Prostate gland (tissue), 2 donors: ENCODE data around the gene GTF3C2.

ENCODE experiments used
- POLR2A ChIP-seq: fragments of 450-650 bp; IDR thresholded peaks from one replicate; pipeline ENCODE4 v1.6.1; 2016; ENCODE audit warnings: antibody characterized with exemption, mild to moderate bottlenecking
- TF ChIP-seq, protein P1 (sequence below), 4 experiments: fragments of 200-600 bp in 2 of 4; fragments of 450-650 bp in 2 of 4; sonication (generic) in 2 of 4; IDR thresholded peaks; 1 replicate in 3 of 4; 2 replicates in 1 of 4; pipeline ENCODE4 v1.5.1; 2016 to 2019; ENCODE audit warnings: antibody characterized with exemption in 4 of 4, mild to moderate bottlenecking in 2 of 4, moderate library complexity in 2 of 4

DNA sequence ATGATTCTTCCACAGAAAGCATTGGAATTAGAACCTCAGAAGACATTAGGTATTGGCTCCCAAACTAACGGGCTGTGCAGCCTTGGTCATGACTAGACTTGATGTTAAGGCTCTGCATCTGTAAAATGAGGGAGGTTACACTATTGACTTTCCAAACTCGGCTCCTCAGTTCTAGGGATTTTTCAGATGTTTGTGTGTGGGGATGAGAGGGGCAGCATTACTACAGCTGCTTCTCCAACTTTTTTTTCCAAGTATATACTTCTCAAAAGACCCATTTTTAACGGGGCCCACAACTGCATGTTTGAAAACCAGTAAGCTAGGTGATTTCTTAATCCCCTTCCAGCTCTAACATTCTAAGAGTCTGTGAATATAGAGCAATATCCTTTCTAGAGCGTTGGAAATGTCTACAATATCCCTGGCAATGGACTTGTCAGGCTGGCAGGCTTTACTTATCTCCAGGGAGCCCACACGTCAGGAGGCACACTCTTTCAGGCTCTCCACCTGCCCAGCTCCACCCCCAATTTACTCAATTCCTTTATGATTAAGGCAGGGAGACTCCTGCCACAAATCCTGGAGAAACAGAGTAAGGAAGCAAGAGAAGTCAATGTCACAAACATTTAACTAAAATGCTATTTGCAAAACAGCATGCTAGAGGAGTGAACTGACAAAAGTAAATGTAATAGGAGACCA lies 32.8 kb downstream of the GTF3C2 start:
- TF ChIP-seq, protein P1, sequence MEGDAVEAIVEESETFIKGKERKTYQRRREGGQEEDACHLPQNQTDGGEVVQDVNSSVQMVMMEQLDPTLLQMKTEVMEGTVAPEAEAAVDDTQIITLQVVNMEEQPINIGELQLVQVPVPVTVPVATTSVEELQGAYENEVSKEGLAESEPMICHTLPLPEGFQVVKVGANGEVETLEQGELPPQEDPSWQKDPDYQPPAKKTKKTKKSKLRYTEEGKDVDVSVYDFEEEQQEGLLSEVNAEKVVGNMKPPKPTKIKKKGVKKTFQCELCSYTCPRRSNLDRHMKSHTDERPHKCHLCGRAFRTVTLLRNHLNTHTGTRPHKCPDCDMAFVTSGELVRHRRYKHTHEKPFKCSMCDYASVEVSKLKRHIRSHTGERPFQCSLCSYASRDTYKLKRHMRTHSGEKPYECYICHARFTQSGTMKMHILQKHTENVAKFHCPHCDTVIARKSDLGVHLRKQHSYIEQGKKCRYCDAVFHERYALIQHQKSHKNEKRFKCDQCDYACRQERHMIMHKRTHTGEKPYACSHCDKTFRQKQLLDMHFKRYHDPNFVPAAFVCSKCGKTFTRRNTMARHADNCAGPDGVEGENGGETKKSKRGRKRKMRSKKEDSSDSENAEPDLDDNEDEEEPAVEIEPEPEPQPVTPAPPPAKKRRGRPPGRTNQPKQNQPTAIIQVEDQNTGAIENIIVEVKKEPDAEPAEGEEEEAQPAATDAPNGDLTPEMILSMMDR (IDR thresholded peaks at IDR 0.05) = no peak
- no peak for TF ChIP-seq POLR2A
